Measurements from ENCODE around the gene DAD1.
"Not testable (repeated sequence)": the region's sequence is repeated elsewhere in the genome, so short reads cannot be mapped to it uniquely, and the experiment has no call there.

The DAD1 gene

GRCh38 chr14:22598099-22598895 is 9.3 kb upstream of the DAD1 start, which contains the start of gene ABHD4:
ABHD4 (plus strand) TSS chr14:22598300; CDS start chr14:22598307, 7 bp downstream.
- peak; percentile 61 to 68 for DNase-seq

- no peak for DNase-seq
Measured at GRCh38 chr14:22597771-22598098, 8.7 kb upstream of the DAD1 start.

- no peak for DNase-seq
Measured at GRCh38 chr14:22597265-22597664, 8.2 kb upstream of the DAD1 start.

GRCh38 chr14:22596354-22596879 is 7.4 kb upstream of the DAD1 start:
- no peak for DNase-seq

GRCh38 chr14:22594156-22594716 is 5.2 kb upstream of the DAD1 start:
- no peak for DNase-seq

- DNase-seq = no peak
Measured at GRCh38 chr14:22593601-22594000, 4.6 kb upstream of the DAD1 start.

- DNase-seq = no peak
Measured at GRCh38 chr14:22593189-22593588, 4.2 kb upstream of the DAD1 start.

GRCh38 chr14:22588526-22589095 is 413 bp downstream of the DAD1 start:
- DNase-seq = peak in 1 of 2 donors; percentile 42

GRCh38 chr14:22587677-22588422 is 1.2 kb downstream of the DAD1 start:
- not testable (repeated sequence) for DNase-seq

- no peak for DNase-seq
Measured at GRCh38 chr14:22587247-22587646, 1.8 kb downstream of the DAD1 start.

GRCh38 chr14:22583994-22584393 is 5.0 kb downstream of the DAD1 start:
- DNase-seq = no peak

- DNase-seq = no peak
Measured at GRCh38 chr14:22580625-22581024, 8.4 kb downstream of the DAD1 start.

GRCh38 chr14:22579881-22580280 is 9.1 kb downstream of the DAD1 start:
- DNase-seq = no peak

GRCh38 chr14:22579236-22579635 is 9.8 kb downstream of the DAD1 start:
- no peak for DNase-seq

- DNase-seq = no peak
Measured at GRCh38 chr14:22577334-22577908, 11.6 kb downstream of the DAD1 start.

GRCh38 chr14:22573804-22574203 is 15.2 kb downstream of the DAD1 start:
- no peak for DNase-seq

GRCh38 chr14:22572562-22573058 is 16.4 kb downstream of the DAD1 start:
- no peak for DNase-seq

- peak; percentile 67 to 82 for DNase-seq
Measured at GRCh38 chr14:22570132-22570949, 18.7 kb downstream of the DAD1 start.

GRCh38 chr14:22569737-22570131 is 19.3 kb downstream of the DAD1 start:
- no peak for DNase-seq

GRCh38 chr14:22569106-22569736 is 19.8 kb downstream of the DAD1 start:
- no peak for DNase-seq

GRCh38 chr14:22567437-22567836 is 21.6 kb downstream of the DAD1 start:
- no peak for DNase-seq

Data from stimulated activated CD4-positive, alpha-beta T cell treated with anti-CD3 and anti-CD28 coated beads, Interleukin-2, amount 100 ng/mL, for 24 hours (primary cell).